H9 (cell line): ENCODE data around the gene SLC26A9. TPM values are rescaled to one million over a fixed set of nuclear protein-coding genes. Genes with fewer than 3 reads are reported as not detected.

ENCODE experiments used
- DNase-seq: peaks from one replicate; pipeline ENCODE4 v3.0.0-alpha.2; 2017
- H2AFZ ChIP-seq: one replicate; pipeline ENCODE4 v1.6.1; 2013; ENCODE audit warnings: mild to moderate bottlenecking, low read length, control low read depth, moderate library complexity
- H2AK5ac ChIP-seq: 2 replicates; pipeline ENCODE4 v1.6.1; 2013; ENCODE audit warnings: low read length, control low read depth, mixed read lengths; ENCODE audit not compliant: insufficient read length
- H2BK120ac ChIP-seq: one replicate; pipeline ENCODE4 v1.6.1; 2013; ENCODE audit warnings: low read depth, mild to moderate bottlenecking, low read length, control low read depth, inconsistent platforms; ENCODE audit not compliant: poor library complexity, severe bottlenecking
- H2BK12ac ChIP-seq: 2 replicates; pipeline ENCODE4 v1.6.1; 2013; ENCODE audit warnings: low read length, control low read depth, mixed read lengths, low read depth; ENCODE audit not compliant: insufficient read length
- H2BK15ac ChIP-seq: 2 replicates; pipeline ENCODE4 v1.6.1; 2013; ENCODE audit warnings: low read depth, low read length, control low read depth
- H2BK20ac ChIP-seq: one replicate; pipeline ENCODE4 v1.6.1; 2013; ENCODE audit warnings: low read depth, mild to moderate bottlenecking, low read length, control low read depth, inconsistent platforms; ENCODE audit not compliant: poor library complexity, severe bottlenecking
- H2BK5ac ChIP-seq: 2 replicates; pipeline ENCODE4 v1.6.1; 2013; ENCODE audit warnings: low read length, control low read depth, mixed read lengths; ENCODE audit not compliant: insufficient read length
- H3K14ac ChIP-seq: 2 replicates; pipeline ENCODE4 v1.6.1; 2013; ENCODE audit warnings: low read length, control low read depth; ENCODE audit not compliant: insufficient read depth
- H3K18ac ChIP-seq: 2 replicates; pipeline ENCODE4 v1.6.1; 2013; ENCODE audit warnings: low read depth, mild to moderate bottlenecking, mixed read lengths, low read length, control low read depth; ENCODE audit not compliant: insufficient read length
- H3K23ac ChIP-seq: 2 replicates; pipeline ENCODE4 v1.6.1; 2013; ENCODE audit warnings: low read length, control low read depth, mixed read lengths, low read depth; ENCODE audit not compliant: insufficient read length
- H3K23me2 ChIP-seq: 2 replicates; pipeline ENCODE4 v1.6.1; 2013; ENCODE audit warnings: low read depth, mild to moderate bottlenecking, mixed read lengths, low read length, control low read depth; ENCODE audit not compliant: insufficient read length, poor library complexity, severe bottlenecking
- H3K27ac ChIP-seq: 2 replicates; pipeline ENCODE4 v1.5.1; 2013; ENCODE audit warnings: low read length, control low read depth, mixed read lengths, low read depth; ENCODE audit not compliant: insufficient read length
- H3K27me3 ChIP-seq: 2 replicates; pipeline ENCODE4 v1.6.1; 2013; ENCODE audit warnings: low read length, control low read depth, inconsistent platforms; ENCODE audit not compliant: insufficient read depth
- H3K4ac ChIP-seq: 2 replicates; pipeline ENCODE4 v1.6.1; 2013; ENCODE audit warnings: low read depth, mild to moderate bottlenecking, control low read depth, inconsistent platforms, low read length, moderate library complexity
- H3K4me1 ChIP-seq: 2 replicates; pipeline ENCODE4 v1.6.1; 2013; ENCODE audit warnings: low read length, control low read depth, inconsistent platforms; ENCODE audit not compliant: insufficient read depth
- H3K4me2 ChIP-seq: 2 replicates; pipeline ENCODE4 v1.6.1; 2013; ENCODE audit warnings: low read length, control low read depth, mixed read lengths; ENCODE audit not compliant: insufficient read length, insufficient read depth
- H3K56ac ChIP-seq: 2 replicates; pipeline ENCODE4 v1.6.1; 2013; ENCODE audit warnings: low read depth, mild to moderate bottlenecking, mixed read lengths, low read length, control low read depth; ENCODE audit not compliant: insufficient read length
- H3K79me1 ChIP-seq: 2 replicates; pipeline ENCODE4 v1.6.1; 2013; ENCODE audit warnings: low read depth, mild to moderate bottlenecking, moderate library complexity, low read length, control low read depth, inconsistent platforms; ENCODE audit not compliant: insufficient read depth, poor library complexity, severe bottlenecking
- H3K79me2 ChIP-seq: 2 replicates; pipeline ENCODE4 v1.6.1; 2013; ENCODE audit warnings: low read length, control low read depth, inconsistent platforms; ENCODE audit not compliant: insufficient read depth
- H3K9ac ChIP-seq: 2 replicates; pipeline ENCODE4 v1.6.1; 2013; ENCODE audit warnings: low read length, control low read depth, mixed read lengths; ENCODE audit not compliant: insufficient read length; ENCODE audit errors: extremely low read depth
- H3K9me3 ChIP-seq: one replicate; pipeline ENCODE4 v1.6.1; 2013; ENCODE audit warnings: low read depth, low read length, inconsistent platforms; ENCODE audit not compliant: control insufficient read depth
- H3T11ph ChIP-seq: one replicate; pipeline ENCODE4 v1.6.1; 2013; ENCODE audit warnings: mild to moderate bottlenecking, low read length, control low read depth, inconsistent platforms
- H4K20me1 ChIP-seq: one replicate; pipeline ENCODE4 v1.6.1; 2013; ENCODE audit not compliant: control insufficient read depth, insufficient read length, insufficient read depth
- H4K5ac ChIP-seq: 2 replicates; pipeline ENCODE4 v1.6.1; 2013; ENCODE audit warnings: low read depth, mild to moderate bottlenecking, mixed read lengths, low read length, control low read depth; ENCODE audit not compliant: insufficient read length
- H4K8ac ChIP-seq: replicated peaks from 2 replicates; pipeline ENCODE4 v1.6.1; 2013; ENCODE audit warnings: low read length, control low read depth, mixed read lengths, low read depth; ENCODE audit not compliant: insufficient read length
- H4K91ac ChIP-seq: 2 replicates; pipeline ENCODE4 v1.6.1; 2013; ENCODE audit warnings: low read depth, mild to moderate bottlenecking, moderate library complexity, mixed read lengths, low read length, control low read depth; ENCODE audit not compliant: insufficient read length
- H3K27ac Mint-ChIP-seq, 3 experiments: 2 replicates in 2 of 3; 3 replicates in 1 of 3; pipeline ENCODE4 v1.8.0; 2020 to 2021; ENCODE audit warnings: mixed read lengths in 3 of 3, mild to moderate bottlenecking in 1 of 3, moderate library complexity in 1 of 3
- H3K27me3 Mint-ChIP-seq: 2 replicates; pipeline ENCODE4 v1.8.0; 2021; ENCODE audit warnings: low read depth, mild to moderate bottlenecking, moderate library complexity, mixed read lengths
- H3K36me3 Mint-ChIP-seq, 3 experiments: 2 replicates in 2 of 3; 3 replicates in 1 of 3; pipeline ENCODE4 v1.8.0; 2020 to 2021; ENCODE audit warnings: low read depth in 3 of 3, mixed read lengths in 3 of 3; ENCODE audit not compliant: insufficient read depth in 1 of 3
- H3K4me1 Mint-ChIP-seq, 2 experiments: 2 replicates each; pipeline ENCODE4 v1.8.0; 2020; ENCODE audit warnings: mixed read lengths in 2 of 2
- H3K4me3 Mint-ChIP-seq, 2 experiments: 2 replicates in 1 of 2; 3 replicates in 1 of 2; pipeline ENCODE4 v1.8.0; 2020 to 2021; ENCODE audit warnings: mild to moderate bottlenecking in 2 of 2, mixed read lengths in 2 of 2, moderate library complexity in 1 of 2
- H3K9me3 Mint-ChIP-seq, 2 experiments: 2 replicates in 1 of 2; 3 replicates in 1 of 2; pipeline ENCODE4 v1.8.0; 2020; ENCODE audit warnings: mild to moderate bottlenecking in 2 of 2, mixed read lengths in 2 of 2, moderate library complexity in 1 of 2
- CTCF ChIP-seq: fragments of 200-600 bp; sonication (generic); conservative IDR thresholded peaks from 3 replicates; pipeline ENCODE4 v1.8.0; 2021; ENCODE audit warnings: antibody characterized with exemption, mild to moderate bottlenecking
- WGBS: extraction: QIAGEN DNeasy Blood & Tissue Kit; methylation state at CpG from one replicate; pipeline ENCODE4 v1.1.7; 2013; ENCODE audit warnings: missing lambda C conversion rate, low lambda C conversion rate, mixed read lengths; ENCODE audit not compliant: insufficient read length; ENCODE audit errors: extremely low coverage; 5-methylcytosine and 5-hydroxymethylcytosine counted together
- total RNA-seq: library from RNA; stranded (reverse); gene quantifications from 2 replicates; pipeline ENCODE4 v1.2.1, GENCODE V29; 2021

SLC26A9 gene
- total RNA-seq, 1 experiment from 2014 or later = not detected

DNA sequence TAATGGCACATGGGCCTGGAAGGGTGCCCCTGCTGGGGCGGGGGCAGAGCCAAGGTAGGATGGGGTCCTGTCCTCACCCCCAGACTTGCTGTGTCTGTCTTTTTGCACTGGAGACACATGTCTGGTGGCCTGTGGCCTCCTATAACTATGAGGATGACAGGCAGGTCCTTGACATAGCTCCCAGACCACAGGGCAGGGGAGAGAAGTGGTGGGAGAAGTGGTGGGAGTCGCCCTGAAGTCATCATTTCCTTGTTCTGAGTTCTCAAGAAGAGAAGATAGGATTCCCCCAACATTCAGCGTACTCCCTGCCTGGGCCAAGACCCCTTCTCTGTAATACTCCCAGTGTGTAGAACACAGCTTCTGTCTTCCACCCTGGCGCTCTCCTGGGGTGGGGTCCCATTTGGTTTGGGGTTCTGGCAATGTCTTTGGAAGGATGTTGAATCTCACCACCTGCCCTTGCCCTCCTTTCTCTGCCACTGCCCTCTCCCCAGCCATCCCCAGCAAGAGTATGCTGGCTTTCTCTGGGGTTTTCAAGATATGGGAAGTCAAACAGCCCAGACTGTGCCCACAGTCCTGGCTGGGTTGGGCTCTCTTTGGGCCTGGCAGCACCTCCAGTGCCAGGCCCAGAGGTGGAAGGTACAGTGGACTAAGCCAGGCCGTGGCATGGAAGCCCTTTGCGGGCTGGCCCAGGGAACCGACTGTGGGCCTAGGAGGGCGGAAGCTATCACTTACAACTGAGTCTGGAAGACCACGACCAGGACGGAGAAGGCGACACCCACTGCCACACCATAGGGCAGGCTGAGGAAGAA is 19.4 kb downstream of the SLC26A9 start:
- Histone ChIP-seq H3K4ac (no peak overlapping the region), H2AFZ (no peak overlapping the region), H2AK5ac (no peak overlapping the region), H2BK15ac (no peak overlapping the region), H3K79me2 (no peaks in the 10 kb centered on the region), H3K18ac (no peak overlapping the region), H3K23me2 (no peaks in the 10 kb centered on the region), H3T11ph (no peak overlapping the region), H4K8ac (no peak overlapping the region), H3K56ac (no peak overlapping the region), H2BK20ac (no peak overlapping the region), H3K27ac (no peak overlapping the region), H3K27me3 (no peaks in the 10 kb centered on the region), H3K9me3 (no peaks in the 10 kb centered on the region), H2BK5ac (no peak overlapping the region), H4K20me1 (no peaks in the 10 kb centered on the region), H4K91ac (no peak overlapping the region), H3K4me1 (no peaks in the 10 kb centered on the region), H2BK120ac (no peak overlapping the region), H3K4me2 (no peak overlapping the region), H3K79me1 (no peaks in the 10 kb centered on the region), H4K5ac (no peak overlapping the region), H3K9ac (no peak overlapping the region), H2BK12ac (no peak overlapping the region), H3K23ac (no peak overlapping the region), H3K14ac (no peak overlapping the region)
- no peak for DNase-seq
- Mint-ChIP-seq H3K27ac (no peak overlapping the region; a peak in 2 of 7 replicates), H3K4me1 (peaks cover 16 to 17% of the 10 kb centered on the region in 2 experiments), H3K4me3 (no peak overlapping the region), H3K27me3 (no peaks in the 10 kb centered on the region; the same call in 1 of the 2 replicates), H3K36me3 (no peaks in the 10 kb centered on the region), H3K9me3 (no peaks in the 10 kb centered on the region)
- WGBS = no CpG with 5 or more reads among the region's 11 CpGs
- TF ChIP-seq CTCF = no peak
